KOPT-K1 (cell line): ENCODE data around the gene RPL15.
"Not testable (repeated sequence)": the region's sequence is repeated elsewhere in the genome, so short reads cannot be mapped to it uniquely, and the experiment has no call there.

Source experiments
- H3K27ac ChIP-seq: fragments of 200-600 bp; sonication (generic); 2 replicates; pipeline ENCODE4 v1.5.1; 2016; ENCODE audit warnings: antibody characterized with exemption, mild to moderate bottlenecking, low read depth, low read length; ENCODE audit not compliant: poor library complexity, severe bottlenecking
- H3K36me3 ChIP-seq: fragments of 200-600 bp; sonication (generic); 2 replicates; pipeline ENCODE4 v1.5.1; 2017; ENCODE audit warnings: antibody characterized with exemption, mild to moderate bottlenecking, low read length, moderate library complexity; ENCODE audit not compliant: insufficient read depth
- H3K9me3 ChIP-seq: fragments of 200-600 bp; sonication (generic); 2 replicates; pipeline ENCODE4 v1.5.1; 2017; ENCODE audit warnings: antibody characterized with exemption, low read length, mild to moderate bottlenecking; ENCODE audit not compliant: insufficient read depth, poor library complexity, severe bottlenecking

Gene RPL15

DNA sequence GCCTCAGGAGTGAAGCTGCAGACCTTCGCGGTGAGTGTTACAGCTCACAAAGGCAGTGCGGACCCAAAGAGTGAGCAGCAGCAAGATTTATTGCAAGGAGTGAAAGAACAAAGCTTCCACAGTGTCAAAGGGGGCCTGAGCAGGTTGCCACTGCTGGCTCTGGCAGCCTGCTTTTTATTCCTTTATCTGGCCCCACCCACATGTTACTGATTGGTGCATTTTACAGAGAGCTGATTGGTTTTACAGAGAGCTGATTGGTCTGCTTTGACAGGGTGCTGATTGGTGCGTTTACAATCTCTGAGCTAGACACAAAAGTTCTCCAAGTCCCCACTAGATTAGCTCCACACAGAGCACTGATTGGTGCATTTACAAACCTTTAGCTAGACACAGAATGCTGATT, 34.9 kb upstream of the RPL15 start:
- not testable (repeated sequence) for H3K36me3 ChIP-seq, H3K9me3 ChIP-seq

DNA sequence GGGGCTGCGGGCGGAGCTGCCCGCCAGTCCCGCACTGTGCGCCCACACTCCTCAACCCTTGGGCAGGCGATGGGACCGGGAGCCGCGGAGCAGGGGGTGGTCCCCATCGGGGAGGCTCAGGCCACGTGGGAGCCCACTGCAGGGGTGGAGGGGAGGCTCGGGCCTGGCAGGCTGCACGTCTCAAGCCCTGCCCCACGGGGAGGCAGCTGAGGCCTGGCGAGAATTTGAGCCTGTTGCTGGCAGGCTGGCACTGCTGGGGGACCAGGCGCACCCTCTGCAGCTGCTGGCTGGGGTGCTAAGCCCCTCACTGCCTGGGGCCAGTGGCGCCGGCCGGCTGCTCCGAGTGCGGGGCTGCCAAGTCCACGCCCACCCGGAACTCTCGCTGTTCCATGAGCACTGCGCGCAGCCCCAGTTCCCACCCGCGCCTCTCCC, 34.4 kb upstream of the RPL15 start:
- Histone ChIP-seq H3K36me3 (peaks cover 9% of the 10 kb centered on the region), H3K27ac (no peak overlapping the region), H3K9me3 (no peaks in the 10 kb centered on the region)

More for the DNA sequence above, 34.9 kb upstream of the RPL15 start:
- not testable (repeated sequence) for H3K27ac ChIP-seq

DNA sequence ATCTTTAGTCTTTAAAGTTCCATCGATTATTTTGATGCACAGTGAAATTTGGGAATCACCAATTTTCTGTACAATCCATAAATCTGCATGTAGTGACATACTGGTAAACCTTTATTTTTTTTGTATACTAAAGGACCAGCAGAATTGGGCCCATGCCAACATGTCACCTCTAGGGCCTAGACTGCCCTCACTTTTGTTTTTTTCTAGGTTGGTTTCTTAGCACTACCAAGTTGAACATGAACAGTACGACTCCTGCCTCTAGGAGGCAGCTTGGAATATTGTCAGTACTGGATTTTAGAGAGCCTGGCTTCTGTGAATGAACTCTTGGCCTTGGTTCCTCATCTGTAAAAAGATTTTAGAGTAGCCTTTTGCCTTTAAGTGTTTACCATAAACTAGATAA, 32.5 kb upstream of the RPL15 start:
- Histone ChIP-seq H3K36me3 (peaks cover 16% of the 10 kb centered on the region), H3K9me3 (no peaks in the 10 kb centered on the region), H3K27ac (no peak overlapping the region)

DNA sequence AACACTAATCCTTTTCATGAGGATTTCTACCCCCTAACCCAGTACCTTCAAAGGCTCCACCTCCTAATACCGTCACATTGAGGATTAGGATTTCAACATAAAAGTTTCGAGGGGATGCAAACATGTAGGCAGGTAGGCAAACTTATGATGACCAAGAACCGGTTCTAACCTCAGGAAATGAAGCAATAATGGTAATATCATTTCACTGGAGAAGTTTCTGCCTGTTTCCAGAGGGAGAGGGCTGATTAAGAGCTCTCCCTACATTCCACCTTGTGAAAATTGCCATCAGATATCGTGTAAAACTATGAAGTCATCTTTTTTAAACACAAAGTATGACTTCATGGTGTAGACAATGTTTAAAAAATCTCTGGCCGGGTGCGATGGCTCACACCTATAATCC, 31.7 kb upstream of the RPL15 start:
- H3K27ac ChIP-seq: no peak overlapping the region
- H3K9me3 ChIP-seq: no peaks in the 10 kb centered on the region
- H3K36me3 ChIP-seq: peaks cover 22% of the 10 kb centered on the region

DNA sequence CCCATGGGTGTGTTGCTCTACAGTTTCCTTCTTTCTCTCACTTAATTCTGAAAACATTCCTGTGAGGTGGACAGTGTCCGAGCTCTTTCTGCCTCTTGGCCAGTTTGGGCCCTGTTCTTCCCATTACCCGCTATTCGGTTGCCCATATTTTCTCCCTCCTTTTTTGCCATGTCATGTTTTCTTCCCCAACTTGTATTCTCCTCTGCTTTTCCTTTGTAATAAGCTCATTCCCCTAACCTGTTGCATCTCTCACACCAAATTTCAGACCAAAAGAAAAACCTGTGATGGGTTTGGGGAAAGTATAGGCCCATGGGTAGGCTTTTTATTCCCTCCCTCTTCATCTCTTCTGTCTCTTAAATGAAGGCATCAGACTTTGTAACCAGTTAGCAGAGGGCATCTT, 30.6 kb upstream of the RPL15 start:
- peaks cover 33% of the 10 kb centered on the region for H3K36me3 ChIP-seq
- no peak overlapping the region for H3K27ac ChIP-seq
- no peaks in the 10 kb centered on the region for H3K9me3 ChIP-seq

DNA sequence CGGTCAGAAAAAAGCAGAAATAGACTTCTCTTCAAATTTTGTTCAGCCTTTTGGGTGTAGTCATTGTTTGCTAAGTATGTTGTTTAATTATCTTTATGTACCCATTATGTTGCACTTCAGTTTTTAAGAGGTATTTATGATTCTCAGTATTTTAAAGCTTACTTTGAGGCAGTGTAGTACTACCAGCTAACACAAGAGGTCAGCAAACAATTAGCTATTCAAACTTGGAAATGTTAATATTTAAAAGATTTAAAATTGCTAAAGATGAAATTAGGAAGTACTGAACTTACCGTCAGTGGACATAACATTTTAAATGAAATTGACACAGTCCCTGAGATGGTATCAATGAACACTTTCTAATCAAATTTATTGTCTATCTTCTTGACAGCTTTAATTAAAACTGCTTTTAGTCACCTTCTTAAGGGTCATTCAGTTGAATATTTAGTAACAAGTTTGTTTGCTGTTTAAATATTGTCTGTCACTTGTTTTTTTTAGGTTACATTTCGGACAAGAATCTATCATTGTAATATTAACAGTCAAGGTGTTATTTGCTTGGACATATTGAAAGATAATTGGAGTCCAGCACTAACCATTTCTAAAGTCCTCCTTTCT, 28.2 kb upstream of the RPL15 start:
- no peak overlapping the region for H3K27ac ChIP-seq
- no peaks in the 10 kb centered on the region for H3K9me3 ChIP-seq
- peaks cover 44% of the 10 kb centered on the region for H3K36me3 ChIP-seq

DNA sequence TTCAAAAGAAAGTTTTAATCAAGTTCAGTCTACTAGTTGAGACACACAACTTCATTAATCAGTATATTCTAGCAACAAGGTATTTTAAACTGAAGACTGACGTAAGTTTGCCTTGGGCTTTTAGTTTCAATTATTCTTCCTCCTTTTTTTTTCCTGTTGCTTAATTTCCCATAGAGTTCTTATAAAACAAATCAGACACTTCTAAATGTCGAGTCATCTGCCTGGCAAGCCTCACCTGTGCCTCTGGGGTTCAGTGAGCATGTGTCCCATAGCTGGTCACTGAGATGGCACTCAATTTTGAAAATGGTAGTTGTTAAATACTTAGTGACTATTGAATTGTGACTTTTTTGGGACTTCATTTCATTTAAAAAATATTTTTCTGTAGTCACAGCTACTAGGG, 27.5 kb upstream of the RPL15 start:
- no peak overlapping the region for H3K27ac ChIP-seq
- H3K36me3 ChIP-seq: peaks cover 50% of the 10 kb centered on the region
- H3K9me3 ChIP-seq: no peaks in the 10 kb centered on the region

DNA sequence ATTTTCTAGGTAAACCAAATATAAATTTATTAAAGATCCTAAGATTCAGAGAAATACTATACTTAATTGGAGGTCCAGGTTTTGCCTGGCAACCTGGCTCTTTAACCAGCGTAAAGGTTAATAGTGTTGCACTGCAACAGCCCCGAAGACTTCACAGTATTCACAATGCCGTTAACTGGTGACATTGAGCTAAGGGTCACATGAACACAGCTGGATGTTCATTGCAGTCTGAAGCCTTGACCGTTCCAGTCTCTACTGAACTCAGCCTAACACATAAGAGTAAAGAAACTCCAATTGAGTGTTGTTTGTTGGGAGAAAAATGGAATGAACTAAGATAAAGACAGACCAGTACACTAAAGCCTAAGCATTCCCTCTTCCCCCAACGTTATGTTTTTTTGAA, 27.0 kb upstream of the RPL15 start:
- no peaks in the 10 kb centered on the region for H3K9me3 ChIP-seq
- no peak overlapping the region for H3K27ac ChIP-seq
- H3K36me3 ChIP-seq: peaks cover 56% of the 10 kb centered on the region

DNA sequence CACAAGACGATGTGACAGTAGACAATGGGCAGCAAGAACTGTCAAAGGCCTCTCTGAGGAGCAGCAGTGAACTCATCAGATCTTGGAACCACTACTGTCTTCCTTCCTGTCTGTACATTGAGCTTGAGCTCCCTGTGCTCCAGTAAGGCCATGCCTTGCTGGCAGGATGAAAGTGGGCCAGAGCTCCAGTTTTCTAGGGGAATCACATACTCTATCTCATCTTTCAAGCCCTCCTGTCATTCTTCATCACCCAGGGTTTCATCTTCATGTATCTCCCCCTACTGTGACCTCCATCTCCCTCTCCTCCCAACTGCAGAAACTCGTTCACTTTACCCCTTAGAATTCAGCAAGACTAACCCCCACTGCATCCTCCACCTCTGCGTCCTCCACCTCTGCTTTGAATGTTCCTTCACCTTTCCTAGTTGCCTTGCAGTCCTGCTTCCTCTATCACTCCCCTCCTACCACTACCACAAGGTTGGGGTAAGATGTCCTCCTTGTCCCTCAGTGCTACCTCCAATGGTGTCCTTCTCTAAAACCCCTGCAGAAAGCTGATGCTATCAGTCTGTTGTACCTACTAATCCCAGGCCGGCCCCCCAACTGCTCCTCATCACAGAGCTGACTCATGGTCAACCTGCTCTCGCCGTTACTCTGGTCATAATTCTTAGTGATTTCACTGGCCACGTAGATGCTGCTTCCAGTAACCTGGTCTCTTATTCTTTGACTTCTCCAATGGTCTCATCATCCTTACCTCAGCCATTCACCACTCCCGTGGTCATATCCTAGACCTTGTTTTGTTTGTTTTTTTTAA, 22.5 kb upstream of the RPL15 start:
- H3K27ac ChIP-seq: no peak overlapping the region
- H3K9me3 ChIP-seq: no peaks in the 10 kb centered on the region
- H3K36me3 ChIP-seq: peaks cover 69% of the 10 kb centered on the region

DNA sequence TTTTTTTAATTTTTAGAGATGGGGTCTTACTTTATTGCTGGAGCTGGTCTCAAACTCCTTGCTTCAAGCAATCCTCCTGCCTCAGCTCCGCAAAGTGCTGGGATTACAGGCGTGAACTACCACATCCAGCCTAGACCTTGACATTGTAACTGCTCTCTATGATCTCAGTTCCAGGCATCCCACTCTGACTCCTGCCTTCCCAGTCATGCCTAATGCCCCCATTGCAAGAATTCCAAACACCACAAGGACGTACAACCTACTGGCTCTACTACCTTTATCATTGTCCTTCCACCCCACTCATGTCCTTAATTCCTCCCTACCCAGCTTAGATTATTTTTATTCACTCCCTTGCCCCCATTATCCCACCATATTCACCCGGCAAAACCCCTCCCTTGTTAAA, 21.8 kb upstream of the RPL15 start:
- peaks cover 71% of the 10 kb centered on the region for H3K36me3 ChIP-seq
- H3K27ac ChIP-seq: no peak overlapping the region
- no peaks in the 10 kb centered on the region for H3K9me3 ChIP-seq

DNA sequence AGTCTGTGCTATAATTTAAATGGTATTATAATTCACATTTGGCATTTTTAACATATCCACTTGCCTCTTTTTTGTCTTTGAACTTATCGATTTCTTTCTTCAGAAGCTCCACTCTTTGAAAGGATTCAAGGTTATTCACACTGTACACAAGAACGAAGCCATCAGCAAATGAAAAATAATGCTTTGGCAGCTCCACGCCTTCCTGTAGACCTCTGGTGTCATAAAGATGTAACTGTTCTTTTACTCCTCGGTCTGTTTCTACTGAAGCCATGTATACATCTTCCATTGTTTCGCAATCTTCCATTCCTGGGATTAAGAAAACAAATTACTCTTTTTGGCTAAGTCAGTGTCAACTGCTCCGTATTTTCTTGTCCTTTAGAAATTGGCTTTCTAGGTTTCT, 16.2 kb upstream of the RPL15 start:
- Histone ChIP-seq H3K36me3 (peaks cover 24% of the 10 kb centered on the region), H3K27ac (no peak overlapping the region), H3K9me3 (no peaks in the 10 kb centered on the region)

DNA sequence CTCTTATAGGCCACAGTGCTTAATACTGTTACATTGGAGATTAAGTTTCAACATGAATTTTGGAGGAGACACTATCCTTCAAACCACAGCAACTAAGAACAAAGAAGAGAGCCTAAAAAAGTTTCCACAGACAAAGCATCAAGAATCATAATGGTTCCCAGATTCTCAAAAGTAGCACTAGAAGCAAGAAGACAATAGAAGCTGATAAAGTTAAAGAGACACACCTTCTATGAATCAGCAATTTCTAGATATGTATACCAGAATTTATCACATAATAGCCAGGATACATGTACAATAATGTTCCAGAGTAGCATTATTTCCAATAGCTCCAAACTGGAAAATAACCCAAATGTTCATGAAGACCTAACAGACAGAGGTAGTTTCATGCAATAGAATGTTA, 12.4 kb upstream of the RPL15 start:
- Histone ChIP-seq H3K36me3 (peaks cover 9% of the 10 kb centered on the region), H3K27ac (no peak overlapping the region), H3K9me3 (no peaks in the 10 kb centered on the region)

DNA sequence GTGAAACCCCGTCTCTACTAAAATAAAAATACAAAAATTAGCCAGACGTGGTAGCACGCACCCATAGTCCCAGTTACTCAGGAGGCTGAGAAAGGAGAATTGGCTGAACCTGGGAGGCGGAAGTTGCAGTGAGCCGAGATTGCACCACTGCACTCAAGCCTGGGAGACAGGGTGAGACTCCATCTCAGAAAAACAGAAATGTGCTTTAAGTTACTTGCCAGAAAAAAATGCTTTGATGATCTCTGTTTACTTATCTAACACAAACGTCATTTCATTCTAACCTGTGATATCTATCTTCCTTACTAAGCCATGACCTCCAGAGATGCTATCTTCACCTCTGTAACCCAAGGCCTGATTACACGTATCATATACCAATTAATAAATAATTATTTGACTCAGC, 7.6 kb upstream of the RPL15 start:
- Histone ChIP-seq H3K9me3 (no peaks in the 10 kb centered on the region), H3K36me3 (no peaks in the 10 kb centered on the region), H3K27ac (no peak overlapping the region)

DNA sequence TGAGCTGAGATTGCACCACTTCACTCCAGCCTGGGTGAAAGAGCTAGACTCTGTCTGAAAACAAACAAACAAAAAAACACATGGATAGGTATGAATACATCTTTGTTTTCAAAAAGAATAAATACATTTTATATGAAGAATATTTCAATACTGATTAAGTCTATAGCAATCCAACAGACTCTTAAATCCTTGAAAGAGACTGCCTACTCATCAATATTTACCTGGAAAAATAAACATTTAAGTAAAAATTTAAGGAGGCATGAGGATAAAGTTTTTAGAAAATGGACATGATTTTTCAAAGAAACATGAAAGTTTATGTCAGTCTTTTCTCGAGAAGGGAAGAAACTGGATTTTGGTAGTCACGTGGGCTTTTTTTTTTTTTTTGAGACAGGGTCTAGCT, 5.5 kb upstream of the RPL15 start:
- H3K9me3 ChIP-seq: no peaks in the 10 kb centered on the region
- H3K27ac ChIP-seq: no peak overlapping the region

DNA sequence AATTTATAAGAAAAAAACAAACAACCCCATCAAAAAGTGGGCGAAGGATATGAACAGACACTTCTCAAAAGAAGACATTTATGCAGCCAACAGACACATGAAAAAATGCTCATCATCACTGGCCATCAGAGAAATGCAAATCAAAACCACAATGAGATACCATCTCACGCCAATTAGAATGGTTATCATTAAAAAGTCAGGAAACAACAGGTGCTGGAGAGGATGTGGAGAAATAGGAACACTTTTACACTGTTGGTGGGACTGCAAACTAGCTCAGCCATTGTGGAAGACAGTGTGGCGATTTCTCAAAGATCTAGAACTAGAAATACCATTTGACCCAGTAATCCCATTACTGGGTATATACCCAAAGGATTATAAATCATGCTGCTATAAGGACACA, 4.6 kb upstream of the RPL15 start:
- not testable (repeated sequence) for H3K27ac ChIP-seq, H3K36me3 ChIP-seq, H3K9me3 ChIP-seq

More for the DNA sequence above, 5.5 kb upstream of the RPL15 start:
- no peaks in the 10 kb centered on the region for H3K36me3 ChIP-seq

DNA sequence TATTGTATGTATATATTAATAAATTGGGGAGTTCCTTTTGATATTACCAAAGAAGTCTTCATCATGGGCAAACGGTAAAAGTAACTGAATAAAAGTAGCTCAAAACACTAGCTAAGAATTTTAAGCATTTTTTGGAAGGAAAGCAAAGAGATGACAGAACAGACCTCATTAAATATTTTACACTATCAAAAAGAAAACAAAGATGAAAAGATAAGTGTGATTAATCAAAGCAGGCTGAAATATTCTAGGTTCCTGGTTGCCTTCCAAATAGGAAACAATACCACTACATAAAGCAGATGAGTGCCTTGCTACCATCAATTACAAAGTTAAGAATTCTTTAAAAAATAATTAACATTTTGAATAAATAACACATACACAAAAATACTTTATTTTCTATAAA, 3.8 kb upstream of the RPL15 start:
- H3K36me3 ChIP-seq: peaks cover 9% of the 10 kb centered on the region
- no peak overlapping the region for H3K27ac ChIP-seq
- no peaks in the 10 kb centered on the region for H3K9me3 ChIP-seq
